GM12874 (cell line): ENCODE measurements around the gene IL1RAP.

Experiments used
- CTCF ChIP-seq: IDR thresholded peaks from 2 replicates; pipeline ENCODE4 v1.5.1; 2011; ENCODE audit warnings: low read depth, mild to moderate bottlenecking, control low read depth, low read length, moderate library complexity; ENCODE audit not compliant: insufficient read depth

IL1RAP gene

GRCh38 chr3:190677001-190677400 is 163.1 kb downstream of the IL1RAP start:
- TF ChIP-seq CTCF, result no peak

GRCh38 chr3:190680691-190681090 is 166.8 kb downstream of the IL1RAP start:
- TF ChIP-seq CTCF, result no peak

DNA sequence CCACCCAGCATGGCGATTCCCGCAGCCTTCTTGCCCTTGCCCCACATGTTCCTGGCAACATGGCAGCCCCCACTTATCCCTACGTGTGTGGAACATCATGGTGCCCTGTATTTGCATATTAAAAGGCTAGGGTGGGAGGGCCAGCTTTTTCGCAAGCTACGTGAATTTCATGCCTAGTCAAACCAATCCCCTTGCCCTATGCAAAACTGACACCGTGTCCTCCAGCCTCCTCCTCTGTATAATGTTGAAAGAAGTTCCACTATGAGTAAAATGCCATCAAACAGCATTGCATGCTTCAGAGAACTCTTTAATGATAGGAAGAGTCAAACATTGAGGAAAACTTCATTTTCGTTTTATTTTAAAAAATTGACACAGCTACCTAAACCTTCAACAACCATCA is 170.9 kb downstream of the IL1RAP start:
- no peak for TF ChIP-seq CTCF

DNA sequence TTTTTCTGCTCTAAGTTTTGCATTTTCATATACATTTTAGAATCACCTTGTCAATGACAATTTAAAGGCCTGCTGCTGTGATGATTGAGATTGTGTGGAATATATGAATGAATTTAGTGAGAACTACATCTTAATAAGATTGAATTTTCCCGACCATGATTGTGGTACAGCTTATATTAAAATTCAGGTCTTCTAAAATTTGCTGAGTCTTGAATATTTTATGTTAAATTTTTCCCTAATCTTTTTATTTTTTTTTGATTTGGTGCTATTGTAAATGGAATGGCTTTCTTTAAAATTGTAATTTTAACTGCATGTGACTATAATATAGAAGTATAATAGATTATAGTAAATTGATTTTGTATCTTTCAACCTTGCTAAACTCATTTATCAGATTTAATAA is 172.1 kb downstream of the IL1RAP start:
- no peak for TF ChIP-seq CTCF

- no peak for TF ChIP-seq CTCF
Observed at GRCh38 chr3:190690246-190690645, 176.4 kb downstream of the IL1RAP start.

DNA sequence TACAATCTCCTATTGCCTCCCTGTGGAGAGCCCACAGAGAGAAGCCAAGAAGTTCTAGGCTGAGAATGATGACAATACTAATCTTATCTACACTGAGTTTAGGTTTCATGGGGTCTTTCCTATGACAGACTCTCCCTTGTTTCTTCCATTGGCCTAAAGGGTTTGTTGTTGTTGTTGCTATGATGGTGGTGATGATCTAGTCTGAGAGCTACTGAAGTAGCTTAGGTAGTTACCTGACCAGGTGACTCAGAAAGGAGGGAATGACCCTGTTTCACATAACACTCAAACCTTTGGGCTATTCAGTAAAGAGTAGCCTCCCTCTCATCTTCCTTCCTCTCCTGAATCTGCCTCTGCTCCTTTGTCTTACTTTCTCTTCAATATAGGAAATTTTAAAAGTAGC is 178.4 kb downstream of the IL1RAP start:
- no peak for TF ChIP-seq CTCF

DNA sequence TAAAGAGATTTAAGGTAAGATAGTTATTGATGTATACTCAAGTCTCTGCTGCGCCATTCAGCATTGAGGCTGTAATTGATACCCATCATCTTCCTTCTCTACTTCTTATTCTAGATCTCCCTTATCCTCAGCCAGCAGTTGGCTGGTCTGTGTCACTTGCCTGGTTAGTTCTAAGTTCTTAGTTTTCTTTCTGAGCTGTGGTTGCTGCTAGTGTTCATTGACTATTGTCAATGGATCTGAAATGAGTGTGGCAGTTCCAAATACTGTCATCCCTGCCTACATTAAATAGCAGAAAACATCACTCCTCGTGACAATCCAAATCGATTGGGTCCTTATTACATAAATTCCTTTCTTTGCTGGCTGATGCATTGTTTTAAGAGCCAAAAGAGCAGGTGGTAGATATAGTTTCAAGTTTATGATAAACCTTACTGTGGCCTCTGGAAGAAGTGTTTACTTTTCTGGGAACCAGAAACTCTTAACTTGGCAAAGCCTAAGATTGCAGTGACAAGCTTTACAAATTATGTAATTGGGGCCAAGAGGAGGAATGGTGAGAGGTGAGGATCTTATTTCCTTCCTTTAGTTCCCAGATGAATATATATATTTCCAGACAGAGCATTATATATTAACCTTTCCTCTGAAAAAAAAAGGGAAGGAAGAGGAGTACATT is 180.6 kb downstream of the IL1RAP start:
- TF ChIP-seq CTCF, result no peak

GRCh38 chr3:190695225-190695624 is 181.3 kb downstream of the IL1RAP start:
- TF ChIP-seq CTCF, result no peak
